HG02970 (cell line): Measurements from ENCODE around the gene CTLA4.

Source experiments
- ATAC-seq: cut with Tn5 transposase; IDR thresholded peaks from one replicate; pipeline ENCODE4 v1.9.1; 2021; ENCODE audit warnings: mild to moderate bottlenecking, moderate library complexity, moderate number of reproducible peaks; ENCODE audit not compliant: unreplicated experiment, low FRiP score

The CTLA4 gene

DNA sequence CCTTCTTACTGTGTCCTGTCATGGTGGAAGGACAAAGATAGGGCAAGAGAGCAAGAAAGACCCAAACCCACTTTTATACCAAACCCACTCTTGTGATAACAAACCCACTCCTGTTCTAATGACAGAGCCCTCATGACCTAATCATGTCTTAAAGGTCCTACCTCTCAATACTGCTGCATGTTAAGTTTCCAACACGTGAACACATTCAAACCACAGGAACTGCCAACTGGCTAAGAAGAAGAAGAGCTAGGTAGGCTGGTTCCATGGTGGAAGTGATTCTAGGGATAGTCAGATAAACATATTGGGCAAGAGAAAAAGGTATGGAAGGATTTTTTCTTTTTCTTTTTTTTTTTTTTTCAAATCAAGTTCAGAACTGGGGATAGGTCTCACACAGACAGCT lies 22.0 kb downstream of the CTLA4 start:
- no peak for ATAC-seq

DNA sequence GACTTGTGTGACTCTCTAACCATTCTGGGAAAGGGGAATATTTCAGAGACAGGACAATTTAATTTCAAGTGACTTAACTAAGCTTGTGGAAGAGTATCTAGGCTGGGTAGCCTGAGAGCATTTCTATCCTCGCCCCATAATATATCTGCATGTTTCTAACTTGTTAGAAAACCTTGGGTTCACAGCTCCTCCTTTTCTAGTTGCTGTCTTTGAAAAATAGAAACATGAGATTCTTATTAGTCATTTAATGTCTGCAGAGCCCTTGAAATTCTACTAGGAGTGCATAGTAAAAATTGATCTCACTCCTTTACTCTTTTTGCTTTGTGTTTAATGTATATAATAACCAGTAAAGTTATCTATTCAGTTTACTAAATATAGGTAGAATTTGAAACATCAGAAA lies 22.4 kb downstream of the CTLA4 start:
- ATAC-seq, result no peak

DNA sequence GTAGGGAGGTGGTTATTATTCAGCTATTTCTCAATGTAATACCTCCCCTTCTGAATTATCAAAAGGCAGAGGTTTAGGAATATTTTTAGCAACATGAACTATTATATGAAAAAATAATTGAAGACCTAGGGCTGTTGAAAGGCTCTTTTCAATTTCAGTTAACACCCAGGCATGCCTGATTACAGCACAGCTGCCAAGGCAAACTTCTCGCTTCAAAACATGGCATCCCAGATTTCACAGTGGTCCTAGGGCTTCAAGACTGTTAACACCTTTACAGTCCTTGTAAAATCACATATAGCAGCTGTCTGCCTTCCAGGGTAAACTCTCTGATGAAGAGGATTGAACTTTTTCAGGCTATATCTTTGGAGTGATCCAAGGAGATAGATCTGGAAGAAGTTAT lies 23.2 kb downstream of the CTLA4 start:
- ATAC-seq, result no peak

DNA sequence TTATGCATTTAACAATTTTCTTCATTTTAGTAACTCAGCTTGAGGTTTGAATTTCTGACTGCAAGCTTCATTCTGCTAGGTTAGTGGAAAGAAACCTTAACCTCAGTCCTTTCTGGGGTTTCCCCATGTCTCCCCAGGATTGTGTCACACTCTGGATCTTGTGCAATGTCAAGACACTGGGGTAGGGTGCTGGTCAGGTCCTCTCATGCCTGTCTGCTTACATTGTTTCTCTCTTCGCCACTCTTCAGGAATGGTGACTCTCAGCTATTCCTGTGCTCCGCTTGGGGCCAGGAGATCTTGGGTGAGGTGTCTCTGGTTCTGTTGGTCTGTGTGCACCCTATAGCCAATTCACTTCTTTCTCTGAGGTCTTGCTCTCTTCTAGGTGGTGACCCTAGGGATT lies 23.9 kb downstream of the CTLA4 start:
- no peak for ATAC-seq

DNA sequence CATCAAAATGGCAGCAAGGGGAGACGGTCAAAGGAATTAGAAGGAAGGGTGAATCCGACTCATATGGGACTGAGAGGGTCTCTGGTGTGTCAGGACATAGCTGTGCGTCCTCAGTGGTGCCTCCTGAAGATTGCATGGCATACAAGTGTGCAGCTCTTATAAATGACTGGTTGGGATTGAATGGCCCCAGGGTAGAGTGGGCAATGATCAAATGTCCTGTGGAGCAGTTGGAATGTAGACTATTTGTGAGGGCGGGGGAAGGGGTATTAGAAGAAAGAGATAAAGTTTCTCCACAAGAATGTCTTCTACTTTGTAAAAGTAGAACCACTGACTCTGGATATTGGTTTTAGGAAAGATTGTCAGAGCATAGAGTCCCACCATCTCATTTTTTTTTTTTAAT lies 24.6 kb downstream of the CTLA4 start:
- no peak for ATAC-seq

DNA sequence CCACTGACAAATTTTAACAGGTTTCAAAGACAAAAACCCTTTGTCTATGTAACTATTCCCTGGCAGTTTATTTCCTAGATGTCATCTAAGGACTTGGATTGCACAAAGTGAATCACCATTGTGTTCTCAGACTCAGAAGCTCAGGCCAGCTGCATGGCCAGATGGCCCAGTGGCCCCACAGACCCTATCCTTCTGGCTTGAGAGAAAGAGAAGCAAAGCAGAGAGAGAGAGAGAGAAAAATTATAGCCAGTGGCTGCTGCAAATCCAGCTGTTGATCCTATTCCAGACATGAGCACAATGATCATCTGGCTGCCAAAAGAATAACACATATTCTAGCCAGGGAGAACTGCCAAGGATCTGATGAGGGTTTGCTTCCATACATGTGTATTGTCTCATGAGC lies 25.8 kb downstream of the CTLA4 start:
- ATAC-seq, result no peak

DNA sequence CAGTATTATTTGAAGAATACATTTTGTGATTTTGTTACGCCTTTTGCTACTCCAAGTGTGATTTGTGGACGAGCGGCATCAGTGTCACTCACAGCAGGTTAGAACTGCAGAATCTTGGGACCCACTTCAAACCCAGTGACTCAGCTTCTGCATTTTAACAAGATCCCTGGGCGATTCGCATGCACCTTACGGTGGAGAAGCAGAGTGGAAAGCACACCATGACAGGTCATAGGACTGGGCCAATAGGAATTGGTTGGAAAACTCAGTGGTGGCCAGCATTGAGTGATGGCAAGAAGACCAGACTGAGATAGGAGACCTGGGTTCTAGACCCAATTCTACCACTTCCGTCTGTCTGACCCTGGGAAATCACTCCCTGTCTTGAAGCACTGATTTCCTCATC lies 26.3 kb downstream of the CTLA4 start:
- no peak for ATAC-seq

DNA sequence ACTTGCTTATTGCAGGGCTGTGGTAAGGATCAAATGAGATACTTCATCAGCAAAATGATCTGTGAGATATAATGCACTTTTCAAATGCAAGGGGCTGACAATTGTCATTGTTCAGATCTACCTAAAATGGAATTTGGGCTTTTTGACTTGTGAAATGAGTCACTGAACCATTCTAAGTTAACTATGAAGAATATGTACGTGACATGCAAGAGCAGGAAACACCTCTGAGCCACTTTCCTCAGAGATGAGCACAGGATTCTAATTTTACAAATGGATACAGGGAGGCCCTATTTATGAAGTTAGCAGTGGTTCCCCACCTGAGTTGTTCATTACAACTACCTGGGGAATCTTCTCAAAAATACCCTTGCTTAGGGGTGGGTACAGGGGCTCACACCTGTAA lies 26.7 kb downstream of the CTLA4 start:
- ATAC-seq, result no peak

DNA sequence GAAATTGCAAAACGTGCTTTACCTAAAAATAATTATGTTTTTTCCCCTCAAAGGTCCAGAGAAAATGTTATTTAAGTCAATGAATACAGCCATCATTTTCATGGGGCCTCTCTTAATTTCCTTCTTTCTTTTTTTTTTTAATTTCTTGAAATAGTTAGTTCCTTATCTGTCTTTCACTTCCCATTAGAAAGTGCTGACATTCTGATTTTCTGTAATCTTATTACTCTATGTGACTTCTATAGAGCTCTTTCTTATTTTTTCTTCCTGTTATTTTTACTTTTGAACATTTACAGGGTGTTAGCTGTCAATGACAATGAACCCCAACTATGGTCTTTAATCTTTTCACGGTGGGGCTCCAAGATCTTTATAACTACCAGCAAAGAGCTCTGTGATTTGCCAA lies 30.0 kb downstream of the CTLA4 start:
- no peak for ATAC-seq

DNA sequence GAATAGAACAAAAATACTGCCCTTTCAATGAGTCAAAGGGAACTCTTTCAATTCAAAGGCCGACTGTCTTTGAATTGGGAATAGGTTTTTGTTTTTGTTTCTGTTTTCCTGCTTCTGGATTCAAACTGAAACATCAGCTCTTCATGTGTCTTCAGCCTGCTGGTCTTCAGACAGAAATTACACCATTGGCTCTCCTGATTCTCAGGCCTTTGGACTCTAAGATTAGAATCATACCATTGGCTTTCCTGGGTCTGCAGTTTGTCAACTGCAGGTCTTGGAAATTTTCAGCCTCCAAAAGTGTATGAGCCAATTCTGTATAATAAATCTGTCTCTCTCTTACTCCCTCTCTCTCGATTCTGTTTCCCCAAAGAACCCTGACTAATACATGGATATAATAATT lies 31.1 kb downstream of the CTLA4 start:
- no peak for ATAC-seq

DNA sequence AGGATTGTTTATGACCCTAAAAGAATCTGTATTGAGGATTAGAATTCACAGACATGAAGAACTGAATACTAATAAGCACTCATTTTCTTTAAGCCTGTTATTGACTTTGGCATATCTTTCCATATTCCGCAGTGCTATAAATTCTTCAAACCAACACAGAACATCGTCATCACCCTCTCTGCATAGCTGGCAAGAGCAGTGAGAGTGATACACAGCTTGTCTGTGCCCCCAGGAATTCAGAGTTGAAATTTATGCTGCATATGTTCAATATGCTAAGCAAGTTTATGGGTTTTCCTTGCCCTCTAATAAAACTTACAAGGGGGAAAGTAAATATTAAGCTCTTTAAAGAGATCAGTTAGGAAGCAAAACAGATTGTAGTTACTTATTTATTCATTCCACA lies 32.7 kb downstream of the CTLA4 start:
- no peak for ATAC-seq

DNA sequence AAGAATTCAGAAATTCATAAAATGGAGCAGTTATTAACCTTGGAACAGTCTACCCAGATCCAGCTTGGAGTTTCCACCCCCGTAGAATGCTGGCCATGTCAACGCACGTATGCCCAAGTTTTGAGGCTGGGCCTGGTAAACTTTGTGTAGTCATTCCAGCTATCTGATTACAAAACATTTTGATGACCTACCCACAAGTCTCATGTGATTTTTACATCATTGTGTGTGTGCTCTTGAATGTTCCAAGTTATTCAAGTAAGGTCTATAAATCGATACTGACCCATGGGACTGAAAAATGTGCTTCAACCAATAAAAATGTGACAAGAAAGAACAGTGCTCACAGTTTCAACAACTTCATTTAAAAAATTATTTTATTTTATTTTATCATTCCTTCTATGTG lies 36.5 kb downstream of the CTLA4 start:
- no peak for ATAC-seq

DNA sequence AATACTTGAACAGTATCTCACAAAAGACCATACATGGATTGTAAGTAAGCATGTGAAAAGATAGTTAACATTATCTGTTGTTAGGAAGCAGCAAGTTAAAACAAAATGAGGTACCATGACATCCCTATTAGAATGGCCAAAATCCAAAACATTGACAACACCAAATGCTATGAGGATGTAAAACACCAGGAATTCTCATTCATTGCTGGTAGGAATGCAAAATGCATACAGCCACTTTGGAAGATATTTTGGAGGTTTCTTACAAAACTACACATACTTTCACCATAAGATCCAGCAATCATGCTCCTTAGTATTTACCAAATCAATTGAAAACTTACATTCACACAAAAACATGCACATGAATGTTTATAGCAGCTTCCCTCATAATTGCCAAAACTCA lies 38.1 kb downstream of the CTLA4 start:
- ATAC-seq, result no peak

DNA sequence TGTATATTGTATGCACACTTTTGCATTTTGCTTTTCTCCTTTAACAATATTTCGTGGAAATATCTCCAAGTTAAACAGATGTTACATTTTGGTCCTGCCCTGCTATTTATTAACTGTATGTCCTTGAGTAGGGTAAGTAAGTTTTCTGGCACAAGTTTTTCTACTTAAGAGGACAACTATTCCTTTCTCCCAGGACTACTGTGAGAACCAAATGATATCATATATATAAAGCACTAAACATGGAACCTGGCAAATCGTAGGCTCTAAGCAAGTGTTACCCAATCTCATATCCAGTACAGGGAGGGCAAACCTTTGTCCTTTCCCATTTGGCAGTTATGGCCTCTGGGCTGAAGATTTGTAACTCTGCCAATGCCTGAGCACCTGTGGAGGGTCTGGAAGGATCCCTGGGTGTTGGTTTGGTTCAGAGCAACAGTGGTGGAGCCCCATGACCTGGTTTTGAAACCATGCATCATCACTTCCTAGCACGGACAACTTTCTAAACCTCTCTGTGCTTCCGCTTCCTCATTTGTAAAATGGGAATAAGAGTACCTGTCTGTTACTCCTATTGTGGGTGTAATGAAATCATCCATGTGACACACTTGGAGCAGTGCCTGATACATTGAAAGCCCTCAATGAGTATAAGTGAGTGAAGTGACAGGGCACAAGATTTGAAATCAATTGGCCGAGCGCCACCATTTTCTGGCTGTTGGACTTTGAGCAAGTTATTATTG lies 40.7 kb downstream of the CTLA4 start:
- ATAC-seq, result no peak

DNA sequence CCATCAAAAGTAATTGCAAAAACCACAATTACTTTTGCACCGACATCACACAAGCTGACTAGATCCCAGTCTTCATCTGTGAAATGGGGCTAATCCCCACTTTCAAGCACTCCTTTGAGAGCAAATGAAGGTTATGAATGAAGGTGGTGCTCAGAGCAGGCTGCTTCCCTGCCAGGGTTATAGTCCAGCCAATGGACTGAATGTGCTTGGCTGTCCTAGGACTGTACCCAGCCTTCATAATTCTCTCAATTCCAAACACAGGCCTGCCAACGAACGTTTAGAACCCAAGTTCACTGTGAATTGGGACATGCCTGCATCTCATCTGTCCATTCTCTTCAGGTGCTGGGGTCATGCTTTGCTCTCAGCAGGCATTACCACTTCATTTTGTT lies 41.2 kb downstream of the CTLA4 start:
- no peak for ATAC-seq

DNA sequence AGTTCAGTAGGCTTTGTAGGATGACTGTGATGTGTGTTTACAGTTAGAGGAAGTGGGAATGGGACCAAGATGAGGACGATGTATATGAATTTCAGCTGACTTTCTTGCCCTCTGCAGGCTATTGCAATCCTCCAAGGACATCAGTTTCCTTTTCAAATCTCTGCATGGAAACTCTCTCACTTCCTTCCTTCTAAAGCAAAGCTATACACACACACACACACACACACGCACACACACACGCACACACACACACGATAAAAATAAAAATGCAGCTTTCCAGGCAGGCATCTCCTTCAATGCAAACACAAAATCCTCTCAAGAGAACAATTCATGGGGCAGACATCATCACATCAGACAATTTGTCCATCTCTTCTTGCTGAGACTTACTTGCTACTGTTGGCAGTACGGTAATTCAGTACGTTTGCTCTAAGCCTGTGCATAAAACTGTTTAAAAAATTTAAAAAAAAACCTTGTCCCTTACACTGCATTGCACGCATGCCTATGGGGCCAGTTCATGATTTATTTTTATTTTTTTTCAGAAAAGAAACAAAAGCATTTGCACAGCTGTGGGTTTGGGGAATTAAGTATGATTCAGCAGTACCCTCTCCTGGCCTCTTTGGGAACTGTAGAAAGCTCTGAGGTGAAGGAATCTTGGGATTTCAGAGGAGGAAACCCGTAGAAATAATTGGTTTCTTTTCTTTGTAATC lies 41.8 kb downstream of the CTLA4 start:
- no peak for ATAC-seq

DNA sequence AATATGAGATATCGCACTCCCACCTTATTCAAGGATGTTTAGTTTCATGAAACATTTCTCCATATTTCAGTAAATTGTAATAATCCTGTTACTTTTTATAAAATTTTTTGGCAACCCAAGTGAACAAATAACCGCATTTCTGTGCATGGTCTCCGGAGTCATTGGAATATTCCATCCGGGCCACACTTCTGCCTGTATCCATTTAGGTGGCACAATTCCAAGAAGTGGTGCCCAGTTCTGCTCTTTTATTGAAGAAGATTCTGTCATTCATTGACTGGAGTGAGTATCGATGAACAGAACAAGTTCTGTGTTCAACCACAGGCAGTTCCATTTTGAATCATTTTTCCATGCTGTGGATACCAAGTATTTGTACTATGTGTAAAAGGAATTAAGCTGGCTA lies 42.4 kb downstream of the CTLA4 start:
- no peak for ATAC-seq

DNA sequence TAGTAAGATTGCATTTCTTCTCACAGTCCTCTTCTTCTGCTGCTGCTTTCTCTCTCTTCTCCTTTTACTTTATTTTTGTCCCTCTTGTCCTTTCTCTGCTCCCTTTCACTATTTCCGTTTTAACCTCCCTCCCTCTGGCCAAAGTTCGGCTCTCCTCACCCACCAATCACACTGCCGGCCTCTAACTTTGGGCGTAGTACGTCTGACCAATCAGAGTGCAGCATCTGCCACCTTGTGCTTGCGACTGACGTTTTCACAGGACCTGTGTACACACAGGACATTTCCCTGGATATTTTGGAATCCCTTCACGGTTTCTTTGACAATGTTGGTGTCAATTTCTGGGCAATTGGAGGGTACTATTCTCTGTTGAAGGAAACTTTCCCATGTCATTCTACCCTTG lies 46.4 kb downstream of the CTLA4 start:
- no peak for ATAC-seq

DNA sequence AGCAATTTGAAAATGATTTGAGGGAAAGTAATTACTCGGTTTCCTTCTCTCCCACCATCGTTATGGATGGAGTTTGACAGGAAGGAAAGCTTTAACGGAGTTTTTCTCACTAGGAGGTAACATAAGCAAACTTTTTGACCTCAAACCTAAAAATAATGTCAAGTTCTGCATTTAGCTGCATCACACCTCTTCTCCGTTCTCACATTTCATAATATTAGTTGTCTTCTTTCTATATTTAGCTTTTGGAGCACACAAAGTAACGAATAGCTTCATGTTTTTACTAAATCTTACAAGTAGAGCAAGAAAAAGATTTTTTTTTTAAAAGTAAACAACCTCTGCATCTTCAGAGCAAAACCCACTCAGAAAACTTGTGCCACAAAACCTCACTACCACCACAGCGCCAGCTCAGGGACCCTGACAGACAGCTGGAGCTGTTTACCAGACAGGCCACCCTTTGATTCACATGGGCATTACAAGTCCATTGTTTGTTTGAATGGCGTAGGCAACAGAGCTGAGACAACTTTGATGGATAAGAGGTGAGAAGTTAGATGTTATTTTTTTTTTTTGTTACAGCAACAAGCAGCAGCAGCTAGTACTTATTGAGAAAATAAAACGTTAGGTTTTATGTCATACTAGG lies 47.1 kb downstream of the CTLA4 start:
- no peak for ATAC-seq

DNA sequence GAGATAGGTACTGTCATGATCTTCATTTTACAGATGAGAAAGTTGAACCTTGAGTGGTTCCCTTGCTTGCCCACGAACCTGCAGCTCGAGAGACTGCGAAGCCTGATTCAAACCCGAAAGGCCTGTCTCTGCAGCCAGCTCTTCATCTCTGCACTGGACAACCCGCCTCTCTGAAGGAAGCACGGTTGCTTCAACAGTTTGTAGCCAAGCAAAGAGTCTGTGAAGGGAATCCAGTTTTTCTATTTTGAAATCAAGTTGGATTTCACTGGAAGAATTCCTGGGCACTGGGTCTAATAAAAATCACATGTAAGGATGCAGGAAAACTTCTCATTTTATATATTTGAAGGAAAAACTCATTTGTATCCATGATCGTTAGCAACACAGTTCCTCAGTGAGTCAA lies 47.7 kb downstream of the CTLA4 start:
- no peak for ATAC-seq

DNA sequence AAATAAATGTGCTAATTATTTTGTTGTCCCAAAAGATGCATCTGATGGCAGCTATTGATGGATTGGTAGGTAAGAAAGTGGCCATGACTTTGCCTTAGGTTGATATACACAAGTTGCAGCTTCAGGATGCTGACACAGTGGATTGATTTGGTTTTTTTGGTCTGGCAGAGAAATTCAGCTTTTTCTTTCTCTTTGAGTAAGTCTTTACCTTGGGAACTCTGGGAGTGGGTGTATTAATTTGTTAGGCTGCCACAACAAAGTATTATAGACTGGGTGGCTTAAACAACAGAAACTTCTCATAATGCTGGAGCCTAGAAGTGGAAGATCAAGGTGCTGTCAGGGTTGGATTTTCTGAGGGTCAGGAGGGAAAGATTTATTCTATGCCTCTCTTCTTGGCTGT lies 49.2 kb downstream of the CTLA4 start:
- ATAC-seq, result no peak

DNA sequence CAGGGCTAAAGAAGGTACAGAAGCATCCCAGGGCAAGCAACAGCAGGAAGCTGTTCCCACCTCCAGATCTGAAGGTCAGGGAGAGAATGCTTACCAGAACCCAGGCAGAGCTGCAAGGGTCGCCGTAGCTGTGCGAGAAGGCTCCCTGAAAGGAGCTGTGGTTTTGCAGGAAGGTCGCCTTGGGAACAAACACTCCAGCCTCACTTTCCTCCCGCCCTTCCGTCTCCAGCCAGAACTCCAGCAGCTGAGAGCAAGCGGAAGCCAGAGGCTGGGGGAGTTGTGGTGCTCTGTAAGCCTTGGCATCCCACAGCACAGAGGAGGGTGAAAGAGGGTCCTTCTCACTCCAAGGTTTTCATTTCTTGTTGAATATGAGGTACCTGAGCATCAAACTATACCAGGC lies 50.7 kb downstream of the CTLA4 start:
- no peak for ATAC-seq
